ENCODE results near the gene TMEM123. TPM values are rescaled to one million over a fixed set of nuclear protein-coding genes. Genes with fewer than 3 reads are reported as not detected.

The TMEM123 gene
- total and polyA plus RNA-seq, 2 of the 4 experiments (the other 2 are of a cell fraction): 96.9 to 127 TPM

- Histone ChIP-seq H3K23ac (ENCODE audit: low read depth, low read length) (no peak overlapping the region), H3K4me2 (ENCODE audit: low read depth, low read length) (no peak overlapping the region), H4K91ac (ENCODE audit: insufficient read depth, low read depth, low read length) (no peak overlapping the region), H4K20me1 (ENCODE audit: insufficient read depth, low read length) (no peaks in the 10 kb centered on the region), H3K9me3 (ENCODE audit: control insufficient read depth, insufficient read depth, low read length) (no peaks in the 10 kb centered on the region), H2BK15ac (ENCODE audit: low read depth, low read length) (no peak overlapping the region), H3K14ac (replicated peaks; ENCODE audit: low read depth, low read length) (no peak overlapping the region), H3K4me3 (ENCODE audit: insufficient read depth, low read depth, low read length) (no peak overlapping the region), H3K36me3 (ENCODE audit: control insufficient read depth, insufficient read depth, low read length) (no peaks in the 10 kb centered on the region), H3K27ac (ENCODE audit: insufficient read depth, low read length) (no peak overlapping the region), H3K18ac (ENCODE audit: low read depth, low read length) (no peak overlapping the region), H3K9me1 (ENCODE audit: insufficient read depth, low read length) (peaks cover 8% of the 10 kb centered on the region), H3K27me3 (ENCODE audit: control insufficient read depth, insufficient read depth, low read length) (no peaks in the 10 kb centered on the region), H2AK9ac (replicated peaks; ENCODE audit: low read depth, low read length, poor library complexity) (no peak overlapping the region), H2AK5ac (ENCODE audit: low read depth, low read length) (no peak overlapping the region), H3K4me1 (ENCODE audit: control insufficient read depth, insufficient read depth, low read length) (peaks cover 5% of the 10 kb centered on the region), H3K56ac (ENCODE audit: extremely low read depth, insufficient read depth, low read length) (no peak overlapping the region), H2AFZ (replicated peaks; ENCODE audit: low read length, poor library complexity) (no peak overlapping the region), H3K79me1 (ENCODE audit: low read depth in 1 of 2, low read length in 2 of 2) (peaks cover 9 to 13% of the 10 kb centered on the region in 2 experiments; a peak in 2 of 4 replicates), H2BK20ac (ENCODE audit: low read depth, low read length) (no peak overlapping the region), H2BK5ac (ENCODE audit: low read depth, low read length, poor library complexity, severe bottlenecking) (no peak overlapping the region), H2BK120ac (ENCODE audit: low read depth, low read length) (no peak overlapping the region), H4K5ac (ENCODE audit: low read depth, low read length) (no peak overlapping the region), H4K8ac (ENCODE audit: low read depth in 2 of 2, low read length in 2 of 2) (no peak overlapping the region), H3K9ac (ENCODE audit: low read depth, low read length) (no peak overlapping the region), H3K4ac (ENCODE audit: low read depth, low read length) (no peak overlapping the region)
- CTCF ChIA-PET: no interaction called here
- POLR2A ChIA-PET (ENCODE audit: unreplicated experiment): no interaction called here
- DNase-seq: no peak
- intact Hi-C loops (cut with micrococcal nuclease): no loop called here
- dilution Hi-C loops (cut with HindIII; ENCODE audit: low sequenced_read_pairs, unreplicated experiment): no loop called here
- no peak for ATAC-seq (ENCODE audit: low read depth)
- in situ Hi-C loops (cut with MboI; ENCODE audit: low sequenced_read_pairs): no loop called here
- no peak for TF ChIP-seq CHD1 (IDR thresholded peaks at IDR 0.05; ENCODE audit: low read depth, low read length)
- no peak for TF ChIP-seq RCOR1 (IDR thresholded peaks at IDR 0.05; ENCODE audit: insufficient replicate concordance, low read length)
- TF ChIP-seq, protein P1, sequence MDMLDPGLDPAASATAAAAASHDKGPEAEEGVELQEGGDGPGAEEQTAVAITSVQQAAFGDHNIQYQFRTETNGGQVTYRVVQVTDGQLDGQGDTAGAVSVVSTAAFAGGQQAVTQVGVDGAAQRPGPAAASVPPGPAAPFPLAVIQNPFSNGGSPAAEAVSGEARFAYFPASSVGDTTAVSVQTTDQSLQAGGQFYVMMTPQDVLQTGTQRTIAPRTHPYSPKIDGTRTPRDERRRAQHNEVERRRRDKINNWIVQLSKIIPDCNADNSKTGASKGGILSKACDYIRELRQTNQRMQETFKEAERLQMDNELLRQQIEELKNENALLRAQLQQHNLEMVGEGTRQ (IDR thresholded peaks at IDR 0.05; ENCODE audit: low read depth, low read length): no peak
- TF ChIP-seq MAZ (IDR thresholded peaks at IDR 0.05; ENCODE audit: borderline replicate concordance, low read depth, low read length): no peak
- TF ChIP-seq RFX5 (IDR thresholded peaks at IDR 0.05; ENCODE audit: low read depth, low read length): no peak
- no peak for TF ChIP-seq RAD21 (IDR thresholded peaks at IDR 0.05; ENCODE audit: low read length)
- no peak for TF ChIP-seq CTCF (conservative IDR thresholded peaks at IDR 0.05; ENCODE audit: low read depth, low read length)
- BruUV-seq (replicated peaks): no TSS peak
These were observed 5.3 kb upstream of the TMEM123 start for GRCh38 chr11:102457865-102458264.
